ENCODE results near the gene TRAP1. TPM values are rescaled to one million over a fixed set of nuclear protein-coding genes. Genes with fewer than 3 reads are reported as not detected.

The TRAP1 gene
- total RNA-seq, 1 experiment from 2014 or later, result 137 TPM

- POLR2A ChIA-PET, result interaction anchor here (0.6 to 0.7 kb wide), 2 partner anchors 273 to 481 kb away, joined by 4 to 9 read pairs; no protein-coding TSS in a partner anchor
- in situ Hi-C loops (cut with HindIII; ENCODE audit: low pct_unique_long_range_greater_than_20kb, low sequenced_read_pairs), result no loop called here
- Histone ChIP-seq H3K9me3 (ENCODE audit: control insufficient read depth, insufficient read depth, low read depth, low read length) (no peaks in the 10 kb centered on the region), H3K27me3 (ENCODE audit: control insufficient read depth, insufficient read depth, low read length) (no peaks in the 10 kb centered on the region), H3K4me3 (ENCODE audit: low read depth in 2 of 2, low read length in 2 of 2) (no peak overlapping the region), H3K36me3 (ENCODE audit: control insufficient read depth, insufficient read depth, low read length) (no peaks in the 10 kb centered on the region), H3K27ac (ENCODE audit: low read length) (no peak overlapping the region), H3K4me1 (ENCODE audit: control insufficient read depth, insufficient read depth, low read length) (no peaks in the 10 kb centered on the region)
- no peak for DNase-seq (ENCODE audit: low read depth, low spot score)
- intact Hi-C loops (cut with micrococcal nuclease; ENCODE audit: unreplicated experiment), result no loop called here
- TF ChIP-seq CTCF (IDR thresholded peaks at IDR 0.05), result no peak
- CTCF ChIA-PET, result no interaction called here
- no TSS peak for BruUV-seq (replicated peaks)
- ATAC-seq, result peak; percentile 71; the same call in 1 of the 2 replicates
These were observed 91.2 kb downstream of the TRAP1 start for GRCh38 chr16:3625911-3626732.

- Histone ChIP-seq H3K4me3 (ENCODE audit: low read depth in 2 of 2, low read length in 2 of 2) (no peak overlapping the region), H3K4me1 (ENCODE audit: control insufficient read depth, insufficient read depth, low read length) (no peaks in the 10 kb centered on the region), H3K36me3 (ENCODE audit: control insufficient read depth, insufficient read depth, low read length) (no peaks in the 10 kb centered on the region), H3K27me3 (ENCODE audit: control insufficient read depth, insufficient read depth, low read length) (no peaks in the 10 kb centered on the region), H3K9me3 (ENCODE audit: control insufficient read depth, insufficient read depth, low read depth, low read length) (no peaks in the 10 kb centered on the region), H3K27ac (ENCODE audit: low read length) (no peak overlapping the region)
- intact Hi-C loops (cut with micrococcal nuclease; ENCODE audit: unreplicated experiment) (no loop called here), in situ Hi-C loops (cut with HindIII; ENCODE audit: low pct_unique_long_range_greater_than_20kb, low sequenced_read_pairs) (no loop called here)
- no peak for DNase-seq (ENCODE audit: low read depth, low spot score)
- no peak for ATAC-seq
- TF ChIP-seq POLR2AphosphoS5 (IDR thresholded peaks at IDR 0.05; ENCODE audit: low read depth, low read length) (no peak), TCF7L2 (IDR thresholded peaks at IDR 0.05; ENCODE audit: low read depth, low read length) (no peak), REST (IDR thresholded peaks at IDR 0.05; ENCODE audit: insufficient read depth in 1 of 2, low read depth in 2 of 2, low read length in 1 of 2) (no peak), SIN3A (IDR thresholded peaks at IDR 0.05; ENCODE audit: borderline replicate concordance, insufficient read depth, low read depth, low read length) (no peak), CTCF (IDR thresholded peaks at IDR 0.05) (no peak)
- POLR2A ChIA-PET, result interaction anchor here (0.6 kb wide), 1 partner anchor 19 kb away, joined by 5 read pairs; no protein-coding TSS in a partner anchor
- CTCF ChIA-PET, result no interaction called here
- no TSS peak for BruUV-seq (replicated peaks)
These were observed 92.0 kb downstream of the TRAP1 start for GRCh38 chr16:3625331-3625730.

Measured in Panc1 (cell line).